Panc1 (cell line): ENCODE data around the gene UCK1. TPM values are rescaled to one million over a fixed set of nuclear protein-coding genes. Genes with fewer than 3 reads are reported as not detected.

Experiments
- ATAC-seq: fragments of 200-7000 bp; cut with Tn5 transposase; 2 replicates; pipeline ENCODE4 v1.9.1; 2020; ENCODE audit warnings: mild to moderate bottlenecking, moderate library complexity
- BruUV-seq: library from RNA; stranded (reverse); fragments of 400-500 nt; replicated peaks from 2 replicates; lab custom pipeline; 2021; lab: Mats Ljungman, UMichigan
- CTCF ChIA-PET: fragments of 300-600 bp; sonication (Branson Sonifier 250); formaldehyde crosslinking; loops from one replicate; lab custom pipeline; 2022; ENCODE audit warnings: antibody characterized with exemption; lab: Charles Lee
- POLR2A ChIA-PET: fragments of 300-600 bp; sonication (Branson Sonifier 250); formaldehyde crosslinking; loops from one replicate; lab custom pipeline; 2022; ENCODE audit warnings: antibody characterized with exemption; lab: Charles Lee
- DNase-seq: peaks from one replicate; pipeline ENCODE4 v3.0.0-alpha.2; 2010; ENCODE audit warnings: low read depth, low spot score
- H3K27ac ChIP-seq: 2 replicates; pipeline ENCODE4 v1.5.1; 2011; ENCODE audit warnings: mild to moderate bottlenecking, low read length, inconsistent platforms
- H3K27me3 ChIP-seq: fragments of 200-500 bp; sonication (Bioruptor generic); 2 replicates; pipeline ENCODE4 v1.6.0; 2014; ENCODE audit warnings: low read length, inconsistent platforms; ENCODE audit not compliant: control insufficient read depth, insufficient read depth
- H3K36me3 ChIP-seq: fragments of 200-500 bp; sonication (Bioruptor generic); 2 replicates; pipeline ENCODE4 v1.5.1; 2014; ENCODE audit warnings: inconsistent platforms, mild to moderate bottlenecking, low read length, moderate library complexity; ENCODE audit not compliant: control insufficient read depth, insufficient read depth
- H3K4me1 ChIP-seq: 2 replicates; pipeline ENCODE4 v1.5.1; 2011; ENCODE audit warnings: inconsistent platforms, mild to moderate bottlenecking, low read length, moderate library complexity; ENCODE audit not compliant: control insufficient read depth, insufficient read depth
- H3K4me3 ChIP-seq, 2 experiments: 2 replicates each; pipeline ENCODE4 v1.5.1; 2011 to 2012; ENCODE audit warnings: low read depth in 2 of 2, low read length in 2 of 2, mild to moderate bottlenecking in 2 of 2, inconsistent platforms in 1 of 2, moderate library complexity in 1 of 2
- H3K9me3 ChIP-seq: fragments of 200-500 bp; sonication (Bioruptor generic); 2 replicates; pipeline ENCODE4 v1.5.1; 2014; ENCODE audit warnings: low read depth, mild to moderate bottlenecking, inconsistent platforms, low read length, moderate library complexity; ENCODE audit not compliant: control insufficient read depth, insufficient read depth
- CTCF ChIP-seq: fragments of 450-650 bp; IDR thresholded peaks from 2 replicates; pipeline ENCODE4 v1.5.1; 2017; ENCODE audit warnings: mild to moderate bottlenecking
- POLR2AphosphoS5 ChIP-seq: IDR thresholded peaks from 2 replicates; pipeline ENCODE4 v1.6.1; 2012; ENCODE audit warnings: mild to moderate bottlenecking, low read depth, low read length, moderate library complexity
- SIN3A ChIP-seq: IDR thresholded peaks from 2 replicates; pipeline ENCODE4 v1.6.1; 2012; ENCODE audit warnings: low read depth, mild to moderate bottlenecking, low read length, moderate library complexity, borderline replicate concordance; ENCODE audit not compliant: insufficient read depth
- TCF7L2 ChIP-seq: IDR thresholded peaks from 2 replicates; pipeline ENCODE4 v1.6.1; 2011; ENCODE audit warnings: mild to moderate bottlenecking, low read depth, low read length, inconsistent platforms
- in situ Hi-C: cut with HindIII; loops from 2 replicates; pipeline ENCODE4 v1.10.0; 2016; ENCODE audit warnings: low sequenced_read_pairs, low pct_unique_long_range_greater_than_20kb
- intact Hi-C: fragments of 100-400 bp; cut with micrococcal nuclease; formaldehyde crosslinking; loops from one replicate; pipeline ENCODE4 v1.10.0; 2022; ENCODE audit not compliant: unreplicated experiment
- total RNA-seq: library from RNA; stranded (reverse); gene quantifications from one replicate; pipeline ENCODE4 v1.2.1, GENCODE V29; 2021; ENCODE audit not compliant: unreplicated experiment
- TF ChIP-seq, protein P1 (sequence below), 2 experiments: IDR thresholded peaks; 2 replicates each; pipeline ENCODE4 v1.6.1; 2011 to 2012; ENCODE audit warnings: low read depth in 2 of 2, control low read depth in 1 of 2, low read length in 1 of 2, mild to moderate bottlenecking in 1 of 2, moderate library complexity in 1 of 2; ENCODE audit not compliant: insufficient read depth in 1 of 2

UCK1 gene
- total RNA-seq, 1 experiment from 2014 or later: 30.2 TPM

GRCh38 chr9:131505012-131505411 lies 26.1 kb downstream of the UCK1 start:
- no peak overlapping the region for H3K4me3 ChIP-seq
- no TSS peak for BruUV-seq
- no peak for TF ChIP-seq SIN3A
- no peak for TF ChIP-seq CTCF
- TF ChIP-seq POLR2AphosphoS5: no peak
- no peak for TF ChIP-seq TCF7L2
- TF ChIP-seq, protein P1, sequence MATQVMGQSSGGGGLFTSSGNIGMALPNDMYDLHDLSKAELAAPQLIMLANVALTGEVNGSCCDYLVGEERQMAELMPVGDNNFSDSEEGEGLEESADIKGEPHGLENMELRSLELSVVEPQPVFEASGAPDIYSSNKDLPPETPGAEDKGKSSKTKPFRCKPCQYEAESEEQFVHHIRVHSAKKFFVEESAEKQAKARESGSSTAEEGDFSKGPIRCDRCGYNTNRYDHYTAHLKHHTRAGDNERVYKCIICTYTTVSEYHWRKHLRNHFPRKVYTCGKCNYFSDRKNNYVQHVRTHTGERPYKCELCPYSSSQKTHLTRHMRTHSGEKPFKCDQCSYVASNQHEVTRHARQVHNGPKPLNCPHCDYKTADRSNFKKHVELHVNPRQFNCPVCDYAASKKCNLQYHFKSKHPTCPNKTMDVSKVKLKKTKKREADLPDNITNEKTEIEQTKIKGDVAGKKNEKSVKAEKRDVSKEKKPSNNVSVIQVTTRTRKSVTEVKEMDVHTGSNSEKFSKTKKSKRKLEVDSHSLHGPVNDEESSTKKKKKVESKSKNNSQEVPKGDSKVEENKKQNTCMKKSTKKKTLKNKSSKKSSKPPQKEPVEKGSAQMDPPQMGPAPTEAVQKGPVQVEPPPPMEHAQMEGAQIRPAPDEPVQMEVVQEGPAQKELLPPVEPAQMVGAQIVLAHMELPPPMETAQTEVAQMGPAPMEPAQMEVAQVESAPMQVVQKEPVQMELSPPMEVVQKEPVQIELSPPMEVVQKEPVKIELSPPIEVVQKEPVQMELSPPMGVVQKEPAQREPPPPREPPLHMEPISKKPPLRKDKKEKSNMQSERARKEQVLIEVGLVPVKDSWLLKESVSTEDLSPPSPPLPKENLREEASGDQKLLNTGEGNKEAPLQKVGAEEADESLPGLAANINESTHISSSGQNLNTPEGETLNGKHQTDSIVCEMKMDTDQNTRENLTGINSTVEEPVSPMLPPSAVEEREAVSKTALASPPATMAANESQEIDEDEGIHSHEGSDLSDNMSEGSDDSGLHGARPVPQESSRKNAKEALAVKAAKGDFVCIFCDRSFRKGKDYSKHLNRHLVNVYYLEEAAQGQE (IDR thresholded peaks at IDR 0.05; ENCODE audit: insufficient read depth in 1 of 2, low read depth in 2 of 2, low read length in 1 of 2): no peak
- ATAC-seq (no peak), DNase-seq (no peak)
- in situ Hi-C loops: no loop called here
- intact Hi-C loops: no loop called here
- no peak overlapping the region for H3K27ac ChIP-seq
- no peaks in the 10 kb centered on the region for H3K27me3 ChIP-seq
- H3K4me1 ChIP-seq: peaks cover 17% of the 10 kb centered on the region
- no peaks in the 10 kb centered on the region for H3K36me3 ChIP-seq
- no peaks in the 10 kb centered on the region for H3K9me3 ChIP-seq
- ChIA-PET POLR2A (no interaction called here), CTCF (no interaction called here)

GRCh38 chr9:131503626-131504465 lies 27.2 kb downstream of the UCK1 start:
- H3K9me3 ChIP-seq: no peaks in the 10 kb centered on the region
- no peaks in the 10 kb centered on the region for H3K27me3 ChIP-seq
- TF ChIP-seq CTCF (no peak; the same call in 1 of the 2 replicates), SIN3A (no peak)
- no peaks in the 10 kb centered on the region for H3K36me3 ChIP-seq
- in situ Hi-C loops (no loop called here), intact Hi-C loops (no loop called here)
- POLR2A ChIA-PET: no interaction called here
- H3K4me3 ChIP-seq: peak overlapping the region; percentile 72 to 73
- peak overlapping the region; percentile 76 for H3K27ac ChIP-seq
- no peak for DNase-seq
- peak; percentile 52 for ATAC-seq
- BruUV-seq: no TSS peak
- CTCF ChIA-PET: interaction anchor here (1.1 kb wide), 1 partner anchor 130 kb away, joined by 3 read pairs; no protein-coding TSS in a partner anchor
- H3K4me1 ChIP-seq: peaks cover 17% of the 10 kb centered on the region
